ENCODE results near the gene MPHOSPH9.
A peak's percentile ranks its signal among the peaks of the same experiment; 100 is the strongest.

MPHOSPH9 gene

DNA sequence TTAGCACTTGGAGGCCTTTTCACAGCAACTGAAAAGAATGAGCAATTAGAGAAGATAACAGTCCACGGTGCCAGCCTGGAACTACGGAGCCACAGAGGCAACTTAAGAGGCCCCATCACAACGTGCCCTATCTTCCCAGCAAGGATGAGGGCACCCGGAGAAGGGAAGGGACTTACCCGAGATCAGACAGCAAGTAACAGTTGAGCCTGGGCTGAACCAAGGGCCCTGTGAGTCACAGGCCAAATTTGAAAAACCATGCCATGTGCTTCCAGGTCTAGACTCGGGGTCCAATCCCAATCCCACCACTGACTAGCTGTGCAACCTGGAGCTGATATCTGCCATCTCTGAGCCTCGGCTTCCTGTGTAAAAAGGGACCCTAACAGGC is 124.3 kb downstream of the MPHOSPH9 start:
- Histone ChIP-seq H3K4me1 (ENCODE audit: control insufficient read depth in 2 of 2, insufficient read depth in 1 of 2, low read depth in 1 of 2, low read length in 2 of 2) (peaks cover 27 to 39% of the 10 kb centered on the region in 2 donors), H3K27ac (replicated peaks; ENCODE audit: low read length) (no peak overlapping the region), H3K4ac (ENCODE audit: low read length) (no peak overlapping the region), H2BK12ac (ENCODE audit: low read length) (no peak overlapping the region), H2BK15ac (ENCODE audit: low read length) (no peak overlapping the region), H4K91ac (ENCODE audit: low read depth, low read length, poor library complexity) (no peak overlapping the region), H3K36me3 (replicated peaks in 1 of 2; ENCODE audit: control insufficient read depth in 2 of 2, insufficient read depth in 2 of 2, low read length in 2 of 2) (peaks cover 0 to 14% of the 10 kb centered on the region in 2 donors), H3K23ac (ENCODE audit: low read depth, low read length, poor library complexity) (peak overlapping the region; percentile 12), H3K27me3 (ENCODE audit: control insufficient read depth in 3 of 3, insufficient read depth in 3 of 3, low read depth in 1 of 3, low read length in 3 of 3) (no peaks in the 10 kb centered on the region), H4K8ac (ENCODE audit: low read depth, low read length) (no peak overlapping the region), H3K4me2 (ENCODE audit: insufficient read depth, low read length, poor library complexity, severe bottlenecking) (no peak overlapping the region), H2BK120ac (ENCODE audit: low read depth, low read length) (no peak overlapping the region), H2AK5ac (ENCODE audit: low read depth, low read length) (no peak overlapping the region), H3K4me3 (ENCODE audit: low read length in 2 of 2) (no peak overlapping the region), H2BK5ac (ENCODE audit: low read length) (no peak overlapping the region), H2AFZ (ENCODE audit: low read length) (no peak overlapping the region), H3K79me1 (ENCODE audit: low read depth, low read length) (no peaks in the 10 kb centered on the region), H3K14ac (ENCODE audit: low read length) (no peak overlapping the region), H3K9me3 (replicated peaks in 1 of 2; ENCODE audit: control insufficient read depth in 2 of 2, insufficient read depth in 1 of 2, low read depth in 1 of 2, low read length in 2 of 2) (no peaks in the 10 kb centered on the region), H3K18ac (ENCODE audit: low read length) (peak overlapping the region; percentile 36), H3K9ac (ENCODE audit: low read depth, low read length, poor library complexity) (no peak overlapping the region)
- WGBS, 2 donors (ENCODE audit: extremely low coverage in 2 of 2, insufficient read length in 2 of 2, insufficient replicate concordance in 1 of 2), result no CpG with 5 or more reads among the region's 7 CpGs
- DNase-seq (ENCODE audit: low spot score), result no peak

DNA sequence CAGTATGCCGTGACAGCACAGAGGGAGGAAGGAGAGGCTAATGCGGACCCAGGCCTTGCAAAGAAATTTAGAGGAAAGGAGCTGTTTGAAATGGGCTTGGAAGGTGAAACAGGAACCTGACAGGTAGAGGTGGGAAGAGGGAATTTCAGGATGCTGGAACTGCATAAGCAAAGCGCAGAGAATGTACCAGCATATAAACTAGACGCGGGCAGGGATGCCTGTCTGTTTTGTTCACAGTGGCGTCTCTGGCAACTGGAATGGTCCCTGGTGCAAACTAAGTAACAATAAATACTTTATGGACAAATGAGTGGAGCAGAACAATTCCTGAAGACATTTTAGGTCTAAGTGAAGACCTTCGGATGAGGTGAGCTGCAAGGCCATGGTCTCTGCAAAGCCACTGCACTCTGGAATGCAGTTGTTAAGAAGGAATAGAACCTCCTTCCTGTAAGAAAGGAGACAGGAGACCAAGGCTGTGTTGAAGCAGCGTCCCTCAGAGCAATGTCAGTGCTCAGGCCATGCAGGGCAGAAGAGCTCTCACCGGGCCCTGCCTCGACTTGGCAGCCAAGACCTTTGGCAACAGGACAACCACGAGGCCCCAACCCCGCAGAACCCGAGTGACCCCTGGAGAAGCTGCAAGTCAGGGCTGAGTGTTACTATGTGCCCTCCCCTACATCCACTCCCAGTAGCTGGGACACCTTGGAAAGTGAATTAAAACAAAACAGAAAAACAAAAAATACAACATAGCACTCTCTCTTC is 124.8 kb downstream of the MPHOSPH9 start:
- Histone ChIP-seq H3K27ac (replicated peaks; ENCODE audit: low read length) (no peak overlapping the region), H3K4me1 (ENCODE audit: control insufficient read depth in 2 of 2, insufficient read depth in 1 of 2, low read depth in 1 of 2, low read length in 2 of 2) (peaks cover 29 to 37% of the 10 kb centered on the region in 2 donors), H2BK5ac (ENCODE audit: low read length) (no peak overlapping the region), H4K91ac (ENCODE audit: low read depth, low read length, poor library complexity) (no peak overlapping the region), H2BK120ac (ENCODE audit: low read depth, low read length) (no peak overlapping the region), H3K23ac (ENCODE audit: low read depth, low read length, poor library complexity) (no peak overlapping the region), H3K27me3 (ENCODE audit: control insufficient read depth in 3 of 3, insufficient read depth in 3 of 3, low read depth in 1 of 3, low read length in 3 of 3) (no peaks in the 10 kb centered on the region), H3K4me3 (ENCODE audit: low read length in 2 of 2) (no peak overlapping the region), H2AK5ac (ENCODE audit: low read depth, low read length) (no peak overlapping the region), H3K18ac (ENCODE audit: low read length) (no peak overlapping the region), H3K9ac (ENCODE audit: low read depth, low read length, poor library complexity) (no peak overlapping the region), H2BK15ac (ENCODE audit: low read length) (no peak overlapping the region), H3K4me2 (ENCODE audit: insufficient read depth, low read length, poor library complexity, severe bottlenecking) (no peak overlapping the region), H3K4ac (ENCODE audit: low read length) (no peak overlapping the region), H2AFZ (ENCODE audit: low read length) (no peak overlapping the region), H3K36me3 (replicated peaks in 1 of 2; ENCODE audit: control insufficient read depth in 2 of 2, insufficient read depth in 2 of 2, low read length in 2 of 2) (peaks cover 0 to 14% of the 10 kb centered on the region in 2 donors), H3K79me1 (ENCODE audit: low read depth, low read length) (no peaks in the 10 kb centered on the region), H2BK12ac (ENCODE audit: low read length) (no peak overlapping the region), H3K9me3 (replicated peaks in 1 of 2; ENCODE audit: control insufficient read depth in 2 of 2, insufficient read depth in 1 of 2, low read depth in 1 of 2, low read length in 2 of 2) (no peaks in the 10 kb centered on the region), H3K14ac (ENCODE audit: low read length) (no peak overlapping the region), H4K8ac (ENCODE audit: low read depth, low read length) (no peak overlapping the region)
- WGBS, 2 donors (ENCODE audit: extremely low coverage in 2 of 2, insufficient read length in 2 of 2, insufficient replicate concordance in 1 of 2), result no CpG with 5 or more reads among the region's 13 CpGs
- no peak for DNase-seq (ENCODE audit: low spot score)

- Histone ChIP-seq H3K9ac (ENCODE audit: low read depth, low read length, poor library complexity) (no peak overlapping the region), H3K36me3 (replicated peaks in 1 of 2; ENCODE audit: control insufficient read depth in 2 of 2, insufficient read depth in 2 of 2, low read length in 2 of 2) (peaks cover 0 to 14% of the 10 kb centered on the region in 2 donors), H2BK120ac (ENCODE audit: low read depth, low read length) (no peak overlapping the region), H4K8ac (ENCODE audit: low read depth, low read length) (no peak overlapping the region), H2AFZ (ENCODE audit: low read length) (no peak overlapping the region), H2AK5ac (ENCODE audit: low read depth, low read length) (no peak overlapping the region), H3K4me3 (ENCODE audit: low read length in 2 of 2) (no peak overlapping the region), H2BK5ac (ENCODE audit: low read length) (no peak overlapping the region), H3K79me1 (ENCODE audit: low read depth, low read length) (no peaks in the 10 kb centered on the region), H3K4me2 (ENCODE audit: insufficient read depth, low read length, poor library complexity, severe bottlenecking) (no peak overlapping the region), H3K4me1 (ENCODE audit: control insufficient read depth in 2 of 2, insufficient read depth in 1 of 2, low read depth in 1 of 2, low read length in 2 of 2) (peaks cover 30 to 35% of the 10 kb centered on the region in 2 donors), H3K23ac (ENCODE audit: low read depth, low read length, poor library complexity) (no peak overlapping the region), H3K9me3 (replicated peaks in 1 of 2; ENCODE audit: control insufficient read depth in 2 of 2, insufficient read depth in 1 of 2, low read depth in 1 of 2, low read length in 2 of 2) (no peaks in the 10 kb centered on the region), H2BK15ac (ENCODE audit: low read length) (no peak overlapping the region), H3K18ac (ENCODE audit: low read length) (peak overlapping the region; percentile 0), H3K27ac (replicated peaks; ENCODE audit: low read length) (no peak overlapping the region), H3K4ac (ENCODE audit: low read length) (no peak overlapping the region), H3K14ac (ENCODE audit: low read length) (no peak overlapping the region), H2BK12ac (ENCODE audit: low read length) (no peak overlapping the region), H3K27me3 (ENCODE audit: control insufficient read depth in 3 of 3, insufficient read depth in 3 of 3, low read depth in 1 of 3, low read length in 3 of 3) (no peaks in the 10 kb centered on the region), H4K91ac (ENCODE audit: low read depth, low read length, poor library complexity) (no peak overlapping the region)
- DNase-seq (ENCODE audit: low spot score), result no peak
- WGBS, 2 donors (ENCODE audit: extremely low coverage in 2 of 2, insufficient read length in 2 of 2, insufficient replicate concordance in 1 of 2), result no CpG with 5 or more reads among the region's 9 CpGs
Observed at GRCh38 chr12:123106640-123107359, 126.1 kb downstream of the MPHOSPH9 start.

- DNase-seq (ENCODE audit: low spot score), result no peak
- H3K79me1 ChIP-seq (ENCODE audit: low read depth, low read length), result no peaks in the 10 kb centered on the region
Observed at GRCh38 chr12:123105211-123105826, 127.6 kb downstream of the MPHOSPH9 start.

More at GRCh38 chr12:123105211-123105826, 127.6 kb downstream of the MPHOSPH9 start:
- no peak overlapping the region for H4K8ac ChIP-seq (ENCODE audit: low read depth, low read length)
- no peak overlapping the region for H3K4me2 ChIP-seq (ENCODE audit: insufficient read depth, low read length, poor library complexity, severe bottlenecking)
- H2BK5ac ChIP-seq (ENCODE audit: low read length), result no peak overlapping the region
- no peak overlapping the region for H3K4ac ChIP-seq (ENCODE audit: low read length)
- no peak overlapping the region for H2BK15ac ChIP-seq (ENCODE audit: low read length)
- no peak overlapping the region for H3K14ac ChIP-seq (ENCODE audit: low read length)
- H3K18ac ChIP-seq (ENCODE audit: low read length), result no peak overlapping the region
- H3K9me3 ChIP-seq (replicated peaks in 1 of 2; ENCODE audit: control insufficient read depth in 2 of 2, insufficient read depth in 1 of 2, low read depth in 1 of 2, low read length in 2 of 2), result no peaks in the 10 kb centered on the region
- no peak overlapping the region for H2AK5ac ChIP-seq (ENCODE audit: low read depth, low read length)
- H3K4me1 ChIP-seq (ENCODE audit: control insufficient read depth in 2 of 2, insufficient read depth in 1 of 2, low read depth in 1 of 2, low read length in 2 of 2), result peaks cover 25 to 27% of the 10 kb centered on the region in 2 donors
- H3K36me3 ChIP-seq (replicated peaks in 1 of 2; ENCODE audit: control insufficient read depth in 2 of 2, insufficient read depth in 2 of 2, low read length in 2 of 2), result peaks cover 0 to 14% of the 10 kb centered on the region in 2 donors
- no peak overlapping the region for H2AFZ ChIP-seq (ENCODE audit: low read length)
- WGBS, 2 donors (ENCODE audit: extremely low coverage in 2 of 2, insufficient read length in 2 of 2, insufficient replicate concordance in 1 of 2), result no CpG with 5 or more reads among the region's 14 CpGs
- no peak overlapping the region for H3K27ac ChIP-seq (replicated peaks; ENCODE audit: low read length)
- H3K9ac ChIP-seq (ENCODE audit: low read depth, low read length, poor library complexity), result no peak overlapping the region
- no peak overlapping the region for H3K4me3 ChIP-seq (ENCODE audit: low read length in 2 of 2)
- H4K91ac ChIP-seq (ENCODE audit: low read depth, low read length, poor library complexity), result no peak overlapping the region
- H2BK120ac ChIP-seq (ENCODE audit: low read depth, low read length), result no peak overlapping the region
- H3K23ac ChIP-seq (ENCODE audit: low read depth, low read length, poor library complexity), result no peak overlapping the region
- H3K27me3 ChIP-seq (ENCODE audit: control insufficient read depth in 3 of 3, insufficient read depth in 3 of 3, low read depth in 1 of 3, low read length in 3 of 3), result no peaks in the 10 kb centered on the region
- no peak overlapping the region for H2BK12ac ChIP-seq (ENCODE audit: low read length)
